Glomerular visceral epithelial cell (primary cell): Measurements from ENCODE around the gene DCLK3.
A peak's percentile ranks its signal among the peaks of the same experiment; 100 is the strongest.

Source experiments
- DNase-seq: peaks from one replicate; pipeline ENCODE4 v3.0.0-alpha.2; 2016; ENCODE audit errors: extremely low spot score

Gene DCLK3

DNA sequence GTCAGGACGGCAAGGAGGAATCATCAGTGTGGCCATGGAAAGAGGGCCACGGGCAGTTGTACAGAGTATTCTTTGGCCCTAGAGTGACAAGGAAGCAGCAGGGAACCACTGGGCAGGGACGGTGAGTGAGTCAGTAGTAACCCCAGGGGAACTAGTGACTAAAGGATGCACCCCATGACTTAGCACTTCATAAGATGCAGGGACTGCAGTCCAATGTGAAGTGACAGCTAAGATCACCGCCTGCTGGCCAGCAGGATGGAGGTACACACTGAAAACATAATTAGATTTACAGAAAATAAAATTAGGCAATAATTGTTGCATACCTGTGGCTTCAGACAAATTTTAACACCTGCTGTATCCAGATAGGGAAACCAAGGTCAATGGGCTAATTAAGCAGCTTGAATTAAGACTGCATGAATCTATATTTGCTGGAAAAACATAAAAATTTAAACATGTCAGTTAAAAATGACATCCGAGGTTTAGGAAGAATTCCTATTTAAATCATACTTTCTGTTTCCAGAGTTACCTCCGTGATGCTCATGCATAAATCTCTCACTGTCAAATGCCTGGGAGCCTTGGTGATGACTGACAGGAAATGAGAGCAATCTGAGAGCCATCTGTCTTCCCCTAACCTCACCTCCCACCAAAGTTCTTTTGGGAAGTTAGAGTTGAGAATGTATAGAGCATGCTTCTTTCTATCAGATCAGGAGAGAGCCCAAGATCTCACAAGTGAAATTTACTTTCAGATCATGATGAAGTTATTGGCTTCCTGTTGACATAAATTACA lies 56.5 kb downstream of the DCLK3 start:
- peak; percentile 70 for DNase-seq

DNA sequence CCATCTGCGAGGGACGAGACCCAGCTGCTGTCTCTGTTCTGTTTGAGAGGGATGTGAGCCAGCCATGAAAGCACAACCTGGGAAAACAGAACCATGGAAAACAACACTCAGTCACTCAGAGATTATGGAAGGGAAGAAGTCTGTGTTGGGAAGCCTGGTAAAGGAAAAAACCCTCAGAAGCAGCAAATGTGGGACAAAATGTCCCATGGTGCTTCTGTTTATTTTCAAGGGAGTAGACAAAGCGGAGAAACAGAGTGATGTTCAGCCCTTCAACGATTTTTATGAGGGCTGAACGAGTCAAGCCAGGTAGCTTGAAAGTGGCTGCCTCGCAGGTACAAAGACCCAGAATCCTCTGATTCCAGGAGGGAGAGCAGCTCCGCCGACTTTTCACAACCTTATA lies 59.3 kb downstream of the DCLK3 start:
- DNase-seq, result no peak

DNA sequence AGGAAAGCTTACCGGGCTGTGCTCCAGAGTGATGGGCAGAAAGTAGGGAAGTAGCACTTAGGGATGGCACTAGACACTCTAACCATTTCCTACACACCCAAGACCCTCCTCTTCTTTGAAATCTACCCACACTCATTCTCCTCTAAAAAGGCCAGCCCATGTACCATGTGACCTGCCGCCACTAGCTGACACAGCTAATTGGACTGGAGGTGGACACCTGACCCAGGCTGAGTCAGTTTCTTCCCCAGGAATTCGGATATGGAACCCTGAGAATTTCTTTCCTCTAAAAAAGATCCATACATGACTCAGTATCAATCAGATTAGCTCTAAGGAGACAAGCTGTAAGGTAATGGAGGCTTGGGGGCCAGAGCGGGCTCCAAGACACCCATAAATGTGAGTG lies 60.1 kb downstream of the DCLK3 start:
- DNase-seq, result no peak

DNA sequence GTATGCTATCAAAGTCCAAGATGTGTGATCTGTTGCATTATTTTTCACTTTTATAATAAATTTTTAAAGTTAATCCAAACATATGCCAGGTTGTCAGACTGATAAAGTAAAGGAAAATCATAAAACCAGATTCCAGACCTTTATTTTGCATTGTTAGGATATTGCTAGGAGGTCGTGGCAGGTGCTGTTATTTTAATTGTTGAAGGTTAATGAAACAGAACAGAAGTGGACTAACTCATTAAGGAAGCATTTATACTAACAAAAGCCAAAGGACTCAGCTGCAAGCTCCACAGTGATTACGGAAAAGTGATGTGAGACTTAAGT lies 63.1 kb downstream of the DCLK3 start:
- DNase-seq, result no peak

DNA sequence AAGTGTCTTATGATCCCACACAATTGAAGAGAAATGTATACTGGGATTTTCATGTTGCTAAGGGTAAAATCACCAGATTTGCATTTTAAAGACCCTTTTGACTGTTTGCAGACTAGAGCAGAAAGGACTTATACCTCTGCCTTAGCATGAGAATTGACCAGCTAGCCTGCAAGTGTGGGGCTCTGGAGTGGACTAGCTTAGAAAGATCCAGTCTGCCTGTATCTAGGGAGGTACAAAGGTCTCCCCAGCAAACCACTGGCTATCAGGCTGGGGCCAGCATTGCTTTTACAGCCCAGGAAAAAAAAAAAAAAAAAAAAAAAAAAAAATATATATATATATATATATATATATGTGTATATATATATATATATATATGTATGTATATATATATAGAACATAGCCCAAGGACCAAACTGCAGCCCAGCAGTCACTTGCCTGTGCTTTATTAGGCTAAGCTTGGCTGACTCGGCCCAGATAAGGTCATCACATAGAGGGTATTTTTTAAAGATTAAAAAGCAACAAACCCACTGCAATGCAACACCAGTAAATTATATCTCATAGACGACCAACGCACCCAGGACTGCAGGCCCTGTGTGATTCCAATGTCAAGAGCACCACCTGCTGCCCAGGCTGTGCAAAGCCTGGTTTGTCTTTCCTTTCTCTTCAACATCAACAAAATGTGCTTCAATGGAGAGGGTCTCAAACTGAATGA lies 63.7 kb downstream of the DCLK3 start:
- peak; percentile 83 for DNase-seq

DNA sequence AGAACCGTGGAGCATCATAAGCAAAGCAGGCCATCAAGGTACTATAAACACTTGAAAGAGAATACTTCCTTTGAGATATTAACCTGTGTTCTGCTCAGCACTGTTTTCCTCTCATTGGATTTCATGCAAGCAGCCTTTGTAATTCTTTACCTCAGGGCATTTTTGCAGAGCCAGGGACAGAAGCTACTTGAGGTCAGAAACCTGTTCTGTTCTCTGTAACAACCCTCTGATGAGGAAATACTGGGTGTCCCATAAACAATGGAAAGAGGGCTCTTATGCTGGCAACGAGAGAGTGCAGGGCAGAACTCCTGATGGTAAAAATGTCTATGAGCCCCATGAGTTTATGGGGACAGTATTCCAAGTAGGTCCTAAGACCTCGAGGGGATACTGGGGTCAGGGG lies 66.0 kb downstream of the DCLK3 start:
- no peak for DNase-seq

DNA sequence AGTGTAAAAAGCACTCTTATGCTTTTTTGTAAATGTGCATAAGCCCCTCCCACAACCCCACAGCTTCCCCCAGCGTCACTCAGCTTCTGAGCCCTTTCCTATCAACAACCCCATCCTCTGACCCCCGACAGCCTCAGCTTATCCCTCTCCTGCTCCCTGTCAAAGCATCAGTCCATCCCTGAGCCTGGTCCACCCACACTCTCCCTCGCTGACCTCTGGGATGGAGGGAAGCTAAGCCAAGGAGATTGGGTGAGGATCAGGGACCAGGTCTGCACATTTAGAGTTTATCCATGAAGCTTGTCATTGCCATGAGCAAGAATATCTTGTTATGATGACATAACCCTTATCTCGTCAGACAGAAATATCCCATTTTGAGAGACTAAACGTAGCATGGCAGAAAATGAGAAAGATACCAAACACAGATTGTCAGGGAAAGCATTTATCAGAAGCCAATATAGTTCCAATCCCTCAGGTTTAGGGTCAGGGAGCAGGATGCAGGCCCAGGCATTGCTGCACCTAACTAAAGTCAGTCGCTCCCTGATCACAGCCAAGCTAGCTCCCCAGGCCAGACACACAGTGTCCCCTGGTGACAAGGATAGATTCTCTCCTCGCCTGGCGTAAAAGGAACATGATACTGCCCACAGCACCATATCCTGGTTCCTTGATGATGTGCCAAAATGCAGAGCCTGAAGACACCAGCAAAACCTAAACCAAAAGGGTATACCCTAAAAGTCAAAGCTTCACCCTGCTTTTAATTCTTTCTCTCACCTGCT lies 66.9 kb downstream of the DCLK3 start:
- peak; percentile 25 for DNase-seq

DNA sequence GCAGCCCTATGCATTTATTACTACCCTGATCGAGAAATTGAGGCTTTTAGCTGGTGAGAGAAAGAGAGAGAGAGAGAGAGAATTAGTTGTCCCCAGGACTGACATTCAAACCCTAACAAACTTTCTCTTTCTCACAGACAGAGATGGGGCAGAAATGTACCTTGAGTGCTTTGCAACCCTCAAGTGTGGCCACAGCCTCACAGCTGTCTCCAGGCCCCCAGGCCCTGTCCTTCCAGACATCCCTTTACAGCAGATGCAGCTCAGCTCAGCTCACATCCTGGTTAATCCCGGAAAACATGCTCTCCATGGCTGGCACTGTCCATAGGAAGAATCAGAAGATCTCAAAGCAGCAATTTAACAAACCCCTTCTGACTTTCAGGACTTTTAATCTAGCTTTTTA lies 67.6 kb downstream of the DCLK3 start:
- no peak for DNase-seq

DNA sequence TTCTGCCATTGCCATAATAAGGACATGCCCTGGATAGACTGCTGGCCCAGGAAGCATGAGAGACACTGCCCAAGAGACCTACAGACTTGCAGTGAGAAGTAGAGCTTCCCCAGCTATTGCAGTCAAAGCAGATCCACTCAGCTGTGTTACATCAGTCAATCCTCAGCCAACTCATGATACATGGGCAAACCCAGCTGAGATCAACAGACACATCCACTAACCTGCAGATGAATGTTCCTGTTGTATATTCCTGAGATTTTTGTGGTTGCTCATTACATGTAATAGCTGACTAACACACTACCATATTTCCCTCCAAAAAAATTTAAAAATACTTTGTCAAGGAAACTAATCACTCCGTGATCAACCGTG lies 68.6 kb downstream of the DCLK3 start:
- peak; percentile 89 for DNase-seq

DNA sequence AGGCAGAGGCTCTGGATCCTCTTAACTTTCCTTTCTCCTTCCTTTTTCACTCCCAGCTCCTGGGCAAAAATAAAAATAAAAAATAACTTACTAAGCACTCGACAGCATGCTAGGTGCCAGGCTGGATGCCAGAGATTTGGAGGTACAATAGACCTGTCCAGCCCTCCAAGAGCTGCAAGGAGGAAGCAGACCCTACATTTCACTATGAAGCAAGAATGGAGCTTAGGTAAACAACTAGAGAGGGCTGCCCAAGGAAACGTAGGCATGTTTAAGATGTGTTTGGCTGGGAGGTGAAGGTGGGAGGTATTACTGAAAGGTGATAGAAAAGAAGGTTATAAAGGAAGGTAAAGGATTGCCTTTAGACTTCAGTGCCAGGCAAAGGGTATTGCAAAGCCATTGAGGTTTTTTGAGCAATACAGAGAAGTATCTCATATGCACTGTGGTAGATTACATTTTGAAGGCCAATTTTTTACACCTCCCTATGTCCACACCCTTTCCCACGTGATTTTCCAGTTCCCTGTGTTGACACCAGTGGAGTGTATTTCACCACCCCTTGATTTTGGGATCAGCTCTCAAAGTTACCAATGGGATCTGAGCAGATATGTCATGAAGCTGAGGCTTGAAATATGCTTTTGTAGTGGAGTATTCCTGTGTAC lies 69.1 kb downstream of the DCLK3 start:
- no peak for DNase-seq

DNA sequence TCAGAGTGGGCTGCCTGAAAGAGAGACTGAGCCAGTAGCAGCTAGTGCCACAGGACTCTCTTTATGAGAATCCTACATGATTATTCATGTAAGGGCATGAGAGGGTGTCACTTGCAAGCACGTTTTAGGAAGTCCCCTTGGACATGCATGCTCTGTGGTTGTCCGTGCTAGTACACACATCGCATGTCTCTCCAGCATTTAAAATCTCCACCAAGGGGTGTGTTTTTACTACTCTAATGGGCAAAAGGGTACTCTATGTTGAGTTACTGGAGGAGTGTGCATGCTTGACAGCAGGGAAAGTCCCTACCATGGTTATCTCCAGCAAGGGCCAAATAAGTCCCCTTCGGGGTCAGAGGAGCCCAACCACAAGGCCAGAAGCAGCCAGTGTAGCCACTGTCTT lies 70.7 kb downstream of the DCLK3 start:
- peak; percentile 33 for DNase-seq

DNA sequence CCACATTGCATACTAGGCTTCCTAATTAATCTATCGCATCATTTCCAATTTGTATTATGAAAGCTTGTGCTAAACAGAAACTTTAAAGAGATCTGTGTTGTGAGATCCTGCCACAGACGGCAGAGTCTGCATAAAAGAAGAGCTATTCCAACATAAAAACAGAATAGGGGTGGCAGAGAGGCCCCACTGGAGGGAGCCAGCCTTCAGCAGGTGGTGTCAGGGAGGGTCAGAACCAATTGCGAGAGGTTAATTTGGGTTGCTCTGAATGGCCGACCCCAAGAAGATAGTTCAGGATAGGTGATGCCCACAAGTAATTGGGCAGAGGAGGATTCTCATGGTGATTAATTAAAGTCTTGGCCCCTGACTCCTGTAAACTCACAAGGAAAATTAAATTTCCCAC lies 74.8 kb downstream of the DCLK3 start:
- no peak for DNase-seq

DNA sequence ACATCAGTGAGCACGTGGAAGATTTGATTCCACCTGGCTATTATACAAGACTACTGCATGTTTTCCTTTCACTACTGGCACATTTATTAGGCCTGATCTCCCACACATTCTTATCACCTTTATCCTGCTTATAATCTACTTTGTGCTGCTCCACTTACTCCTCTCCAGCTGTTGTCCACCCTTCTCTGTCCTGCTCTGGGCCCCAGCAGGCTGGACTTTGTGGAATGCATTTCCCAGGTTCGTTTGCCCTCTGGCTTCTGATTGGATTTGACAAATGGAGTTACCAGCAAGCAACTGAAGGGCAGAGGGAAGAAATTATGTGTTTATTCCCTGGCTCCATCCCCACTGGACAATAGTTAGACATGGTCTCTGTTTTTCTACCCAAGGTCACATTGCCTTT lies 75.5 kb downstream of the DCLK3 start:
- no peak for DNase-seq

DNA sequence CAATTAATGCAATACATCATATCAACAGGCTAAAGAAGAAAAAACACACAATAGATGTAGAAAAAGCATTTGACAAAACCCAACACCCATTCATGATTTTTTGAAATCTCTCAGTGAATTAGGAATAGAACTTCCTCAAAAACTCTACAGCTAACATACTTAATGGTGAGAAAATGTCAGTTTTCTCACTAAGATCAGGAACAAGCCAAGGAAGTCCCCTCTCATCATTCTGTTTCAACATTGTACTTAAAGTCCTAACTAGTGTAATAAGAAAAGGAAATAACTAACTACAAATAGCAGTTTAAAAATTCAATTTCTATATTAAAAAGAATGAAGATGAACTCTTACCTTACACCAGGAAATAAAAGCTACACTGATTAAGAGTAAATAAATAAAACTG lies 77.8 kb downstream of the DCLK3 start:
- no peak for DNase-seq

DNA sequence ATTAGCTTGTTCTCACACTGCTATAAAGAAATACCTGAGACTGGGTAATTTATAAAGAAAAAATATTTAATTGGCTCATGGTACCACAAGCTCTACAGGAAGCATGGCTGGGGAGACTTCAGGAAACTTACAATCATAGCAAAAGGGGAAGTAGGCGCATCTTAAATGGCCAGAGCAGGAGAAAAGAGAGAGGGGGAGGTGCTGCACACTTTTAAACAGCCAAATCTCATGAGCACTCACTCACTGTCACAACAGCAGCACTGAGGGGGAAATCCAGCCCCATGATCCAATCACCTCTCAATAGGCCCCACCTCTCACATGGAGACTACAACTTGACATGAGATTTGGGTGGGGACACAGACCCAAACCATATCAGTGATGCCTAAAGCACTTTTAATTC lies 82.5 kb downstream of the DCLK3 start:
- no peak for DNase-seq

DNA sequence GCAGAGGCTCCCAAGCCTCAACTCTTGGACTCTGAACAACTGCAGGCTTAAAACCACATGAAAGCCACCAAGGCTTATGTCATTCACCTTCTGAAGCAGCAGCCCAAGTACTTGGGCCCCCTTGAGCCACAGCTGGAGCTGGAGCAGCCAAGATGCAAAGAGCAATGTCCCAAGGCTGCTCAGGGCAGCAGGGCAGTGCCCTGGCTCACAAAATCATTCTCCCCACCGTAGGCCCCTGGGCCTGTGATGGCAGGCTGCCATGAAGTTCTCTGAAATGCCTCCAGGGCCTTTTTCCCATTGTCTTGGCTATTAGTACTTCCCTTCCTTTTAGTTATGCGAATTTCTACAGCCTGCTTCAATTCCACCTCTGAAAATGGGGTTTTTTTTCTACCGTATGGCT lies 83.4 kb downstream of the DCLK3 start:
- no peak for DNase-seq

DNA sequence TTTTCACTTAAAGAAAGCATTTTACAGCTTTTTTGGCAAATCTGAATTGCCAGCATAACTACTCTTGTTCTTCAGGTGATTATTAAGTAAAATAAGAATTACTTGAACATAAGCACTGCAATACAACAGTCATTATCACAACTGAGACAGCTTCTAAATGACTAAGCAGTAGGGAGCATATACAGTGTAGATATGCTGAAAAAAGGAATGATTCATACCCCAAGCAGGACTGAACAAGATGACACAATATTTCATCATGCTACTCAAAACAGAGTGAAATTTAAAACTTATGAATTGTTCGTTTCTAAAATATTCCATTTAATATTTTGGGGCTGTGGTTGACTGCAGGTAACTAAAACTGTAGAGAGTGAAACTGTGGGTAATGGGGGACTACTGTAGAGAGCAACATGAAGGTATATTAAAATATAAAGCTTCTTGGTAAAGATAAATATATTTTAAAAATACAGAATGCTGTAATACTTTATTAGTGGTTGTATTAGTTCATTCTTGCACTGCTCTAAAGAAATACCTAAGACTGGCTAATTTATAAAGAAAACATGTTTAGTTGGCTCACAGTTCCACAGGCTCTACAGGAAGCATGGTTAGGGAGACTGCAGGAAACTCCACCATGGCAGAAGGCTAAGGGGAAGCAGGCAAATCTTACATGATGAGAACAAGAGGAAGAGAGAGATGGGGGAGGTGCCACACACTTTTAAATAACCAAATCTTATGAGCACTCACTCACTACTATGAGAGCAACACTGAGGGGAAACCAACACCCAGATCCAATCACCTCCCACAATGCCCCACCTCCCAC lies 84.8 kb downstream of the DCLK3 start:
- DNase-seq, result peak; percentile 70

DNA sequence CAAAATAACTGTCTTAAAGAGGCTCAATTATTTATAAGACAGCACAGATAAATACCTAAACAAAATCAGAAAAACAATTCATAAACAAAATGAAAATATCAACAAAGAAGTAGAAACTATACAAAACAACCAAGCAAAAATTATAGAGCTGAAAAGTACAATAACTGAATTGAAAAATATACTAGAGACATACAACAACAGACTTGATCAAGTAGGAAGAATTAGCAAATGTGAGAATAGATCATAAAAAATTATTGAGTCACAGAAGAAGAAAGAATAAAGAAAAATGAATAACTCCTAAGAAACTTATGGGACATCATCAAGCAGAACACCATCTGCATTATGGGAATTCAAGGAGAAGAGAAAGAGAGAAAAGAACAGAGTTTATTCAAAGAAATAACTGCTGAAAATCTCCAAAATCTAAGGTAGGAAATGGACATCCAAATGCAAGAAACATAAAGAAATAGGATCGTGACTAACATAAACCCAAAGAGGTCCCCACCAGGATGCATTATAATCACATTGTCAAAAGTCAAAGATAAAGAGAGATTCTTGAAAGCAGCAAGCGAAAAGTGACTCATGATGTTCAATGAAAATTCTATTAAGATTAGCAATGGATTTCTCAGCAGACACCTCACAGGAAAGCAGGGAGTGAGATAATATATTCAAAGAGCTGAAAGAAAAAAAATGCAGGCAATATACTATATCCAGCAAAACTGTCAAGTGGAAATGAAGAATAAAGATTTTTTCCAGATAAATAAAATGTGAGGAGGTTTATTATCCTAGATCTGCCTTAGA lies 85.9 kb downstream of the DCLK3 start:
- peak; percentile 71 for DNase-seq

DNA sequence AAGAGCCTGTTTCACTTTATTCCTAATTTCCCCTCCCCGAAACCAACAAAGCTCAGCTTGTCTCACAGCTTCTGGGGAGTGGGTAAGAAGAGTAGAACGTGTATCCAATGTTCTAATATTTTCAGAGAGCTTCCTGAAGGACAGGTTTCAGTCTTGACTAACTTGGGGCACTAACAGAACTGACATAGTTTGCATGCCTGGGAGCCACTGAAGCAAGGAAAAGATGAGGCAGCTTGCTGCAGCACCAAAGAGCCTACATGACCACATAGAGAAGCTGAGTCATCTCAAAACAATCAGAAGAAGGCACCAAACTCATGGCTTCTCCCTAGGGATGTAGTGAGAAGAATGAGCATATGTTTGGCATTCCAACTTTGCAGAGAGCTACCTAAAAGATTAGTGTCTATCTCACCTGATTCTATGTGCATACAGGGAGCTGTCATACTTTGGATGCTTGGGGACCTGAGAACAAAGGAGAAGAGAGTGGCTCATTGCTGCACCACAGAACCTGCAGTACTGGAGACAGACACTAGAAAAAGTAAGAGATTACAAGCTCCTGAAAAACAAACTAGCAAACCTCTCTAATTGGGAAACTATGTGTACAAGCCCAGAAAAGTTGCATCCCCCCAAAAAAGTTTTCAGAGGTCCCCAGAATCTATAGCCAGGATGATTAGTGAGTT lies 86.9 kb downstream of the DCLK3 start:
- DNase-seq, result peak; percentile 97

DNA sequence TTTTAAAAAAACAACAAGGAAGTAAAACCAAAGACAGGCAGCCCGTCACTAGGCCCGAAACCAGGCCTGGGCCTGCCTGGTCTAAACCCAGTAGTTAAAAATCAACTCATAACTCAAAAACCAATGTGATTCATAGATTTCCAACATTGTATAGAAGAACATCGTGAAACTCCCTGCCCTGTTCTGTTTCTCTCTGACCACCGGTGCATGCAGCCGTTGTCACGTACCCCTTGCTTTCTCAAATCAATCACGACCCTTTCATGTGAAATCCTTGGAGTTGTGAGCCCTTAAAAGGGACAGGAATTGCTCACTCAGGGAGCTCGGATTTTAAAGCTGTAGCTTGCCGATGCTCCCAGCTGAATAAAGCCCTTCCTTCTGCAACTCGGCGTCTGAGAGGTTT lies 89.5 kb downstream of the DCLK3 start:
- DNase-seq, result peak; percentile 79
